HUES48 (cell line): ENCODE measurements around the gene CFAP69.
"Not testable (repeated sequence)": the region's sequence is repeated elsewhere in the genome, so short reads cannot be mapped to it uniquely, and the experiment has no call there.

Source experiments
- H3K27ac ChIP-seq: one replicate; pipeline ENCODE4 v1.7.0; 2013; ENCODE audit warnings: low read depth, low read length, inconsistent platforms
- H3K27me3 ChIP-seq: 2 replicates; pipeline ENCODE4 v1.6.1; 2013; ENCODE audit warnings: mild to moderate bottlenecking, low read length; ENCODE audit not compliant: control insufficient read depth, insufficient read depth
- H3K36me3 ChIP-seq: 2 replicates; pipeline ENCODE4 v1.6.1; 2013; ENCODE audit warnings: low read length; ENCODE audit not compliant: control insufficient read depth, insufficient read depth
- H3K4me1 ChIP-seq: 2 replicates; pipeline ENCODE4 v1.6.1; 2013; ENCODE audit warnings: mild to moderate bottlenecking, low read length; ENCODE audit not compliant: control insufficient read depth, insufficient read depth
- H3K4me3 ChIP-seq: 2 replicates; pipeline ENCODE4 v1.5.1; 2013; ENCODE audit warnings: mild to moderate bottlenecking, low read depth, low read length
- H3K9ac ChIP-seq: 2 replicates; pipeline ENCODE4 v1.6.1; 2013; ENCODE audit warnings: mild to moderate bottlenecking, low read depth, low read length, moderate library complexity
- H3K9me3 ChIP-seq: 2 replicates; pipeline ENCODE4 v1.6.1; 2013; ENCODE audit warnings: low read length; ENCODE audit not compliant: control insufficient read depth, insufficient read depth

Gene CFAP69

GRCh38 chr7:90313907-90314306 is 68.9 kb downstream of the CFAP69 start:
- H3K4me3 ChIP-seq = no peak overlapping the region
- peaks cover 11% of the 10 kb centered on the region for H3K27me3 ChIP-seq
- no peaks in the 10 kb centered on the region for H3K4me1 ChIP-seq
- no peaks in the 10 kb centered on the region for H3K36me3 ChIP-seq
- H3K9ac ChIP-seq = no peak overlapping the region
- no peak overlapping the region for H3K27ac ChIP-seq
- H3K9me3 ChIP-seq = no peaks in the 10 kb centered on the region

- Histone ChIP-seq H3K9me3 (no peaks in the 10 kb centered on the region), H3K4me1 (0 out of 2 replicates have a peak, but pooled peaks cover 3% of the 10 kb centered on the region), H3K27me3 (peaks cover 62% of the 10 kb centered on the region), H3K9ac (no peak overlapping the region), H3K4me3 (no peak overlapping the region), H3K27ac (no peak overlapping the region), H3K36me3 (no peaks in the 10 kb centered on the region)
These were observed 75.0 kb downstream of the CFAP69 start for GRCh38 chr7:90320014-90320413.

GRCh38 chr7:90320418-90320800 is 75.4 kb downstream of the CFAP69 start:
- peaks cover 62% of the 10 kb centered on the region for H3K27me3 ChIP-seq
- no peak overlapping the region for H3K9ac ChIP-seq
- no peak overlapping the region for H3K27ac ChIP-seq
- 0 out of 2 replicates have a peak, but pooled peaks cover 3% of the 10 kb centered on the region for H3K4me1 ChIP-seq
- no peaks in the 10 kb centered on the region for H3K36me3 ChIP-seq
- H3K9me3 ChIP-seq = no peaks in the 10 kb centered on the region
- H3K4me3 ChIP-seq = peak overlapping the region; percentile 71; the same call in 1 of the 2 replicates

- peaks cover 62% of the 10 kb centered on the region for H3K27me3 ChIP-seq
- peak within 1 kb of the TSS; percentile 71 for H3K4me3 ChIP-seq
- peak within 1 kb of the TSS; percentile 13; the same call in 1 of the 2 replicates for H3K9ac ChIP-seq
- no peak within 1 kb of the TSS for H3K27ac ChIP-seq
- 0 out of 2 replicates have a peak, but pooled peaks cover 3% of the 10 kb centered on the region for H3K4me1 ChIP-seq
- H3K36me3 ChIP-seq = no peaks in the 10 kb centered on the region
- H3K9me3 ChIP-seq = no peaks in the 10 kb centered on the region
These were observed 76.0 kb downstream of the CFAP69 start, which contains the start of gene FAM237B for GRCh38 chr7:90320801-90321494. FAM237B (minus strand) TSS chr7:90321304; CDS start chr7:90319748, 1,556 bp downstream.

- H3K27me3 ChIP-seq = peaks cover 61% of the 10 kb centered on the region
- no peaks in the 10 kb centered on the region for H3K36me3 ChIP-seq
- H3K4me3 ChIP-seq = no peak overlapping the region
- H3K9ac ChIP-seq = no peak overlapping the region
- H3K27ac ChIP-seq = no peak overlapping the region
- 0 out of 2 replicates have a peak, but pooled peaks cover 3% of the 10 kb centered on the region for H3K4me1 ChIP-seq
- no peaks in the 10 kb centered on the region for H3K9me3 ChIP-seq
These were observed 77.9 kb downstream of the CFAP69 start for GRCh38 chr7:90322837-90323236.

GRCh38 chr7:90326500-90326899 is 81.5 kb downstream of the CFAP69 start:
- Histone ChIP-seq H3K36me3 (no peaks in the 10 kb centered on the region), H3K9ac (no peak overlapping the region)

GRCh38 chr7:90334193-90334843 is 89.3 kb downstream of the CFAP69 start:
- no peaks in the 10 kb centered on the region for H3K4me1 ChIP-seq
- H3K27me3 ChIP-seq = no peaks in the 10 kb centered on the region
- H3K9me3 ChIP-seq = no peaks in the 10 kb centered on the region
- H3K4me3 ChIP-seq = no peak overlapping the region
- H3K27ac ChIP-seq = no peak overlapping the region
- H3K9ac ChIP-seq = no peak overlapping the region
- H3K36me3 ChIP-seq = no peaks in the 10 kb centered on the region

More at GRCh38 chr7:90326500-90326899, 81.5 kb downstream of the CFAP69 start:
- Histone ChIP-seq H3K27ac (no peak overlapping the region), H3K4me3 (no peak overlapping the region), H3K9me3 (no peaks in the 10 kb centered on the region), H3K4me1 (0 out of 2 replicates have a peak, but pooled peaks cover 1% of the 10 kb centered on the region), H3K27me3 (peaks cover 25% of the 10 kb centered on the region)

- H3K36me3 ChIP-seq, H3K9me3 ChIP-seq, H3K9ac ChIP-seq, H3K4me1 ChIP-seq, H3K4me3 ChIP-seq, H3K27me3 ChIP-seq, H3K27ac ChIP-seq: not testable (repeated sequence)
These were observed 90.0 kb downstream of the CFAP69 start for GRCh38 chr7:90334926-90335325.

- Histone ChIP-seq H3K36me3 (no peaks in the 10 kb centered on the region), H3K9me3 (no peaks in the 10 kb centered on the region), H3K4me3 (no peak overlapping the region), H3K4me1 (no peaks in the 10 kb centered on the region), H3K9ac (no peak overlapping the region), H3K27me3 (no peaks in the 10 kb centered on the region), H3K27ac (no peak overlapping the region)
These were observed 92.1 kb downstream of the CFAP69 start for GRCh38 chr7:90337106-90337505.

GRCh38 chr7:90345016-90345415 is 100.0 kb downstream of the CFAP69 start:
- Histone ChIP-seq H3K27me3 (no peaks in the 10 kb centered on the region), H3K36me3 (no peaks in the 10 kb centered on the region), H3K9ac (no peak overlapping the region), H3K9me3 (no peaks in the 10 kb centered on the region), H3K27ac (no peak overlapping the region), H3K4me3 (0 out of 2 replicates have a peak overlapping the region, but pooled peaks have one; percentile 95), H3K4me1 (peaks cover 5% of the 10 kb centered on the region; the same call in 1 of the 2 replicates)
